ENCODE results near the gene PACSIN2. TPM values are rescaled to one million over a fixed set of nuclear protein-coding genes. Genes with fewer than 3 reads are reported as not detected.
"Not testable (repeated sequence)": the region's sequence is repeated elsewhere in the genome, so short reads cannot be mapped to it uniquely, and the experiment has no call there.

Gene PACSIN2
- total RNA-seq, 6 experiments from 2014 or later, result 69.8 to 97.3 (median 76.2) TPM

- peaks cover 97% of the 10 kb centered on the region for H3K4me1 Mint-ChIP-seq (ENCODE audit: low read depth)
- H3K36me3 Mint-ChIP-seq (ENCODE audit: low read depth), result no peaks in the 10 kb centered on the region
- H3K27me3 Mint-ChIP-seq (ENCODE audit: insufficient read depth), result peaks cover 6% of the 10 kb centered on the region
- no peak for TF ChIP-seq CTCF (IDR thresholded peaks at IDR 0.05)
- H3K4me3 Mint-ChIP-seq, result peak overlapping the region; percentile 89
- H3K9me3 Mint-ChIP-seq, result no peaks in the 10 kb centered on the region
- peak overlapping the region; percentile 87 for H3K27ac Mint-ChIP-seq
- DNase-seq, result no peak
These were observed 14.3 kb downstream of the PACSIN2 start for GRCh38 chr22:43000441-43001175.

- Mint-ChIP-seq H3K9me3 (no peaks in the 10 kb centered on the region), H3K27me3 (ENCODE audit: insufficient read depth) (peaks cover 6% of the 10 kb centered on the region), H3K27ac (peak overlapping the region; percentile 87), H3K4me1 (ENCODE audit: low read depth) (peaks cover 97% of the 10 kb centered on the region), H3K4me3 (peak overlapping the region; percentile 71), H3K36me3 (ENCODE audit: low read depth) (peaks cover 2% of the 10 kb centered on the region; the same call in 1 of the 2 replicates)
- DNase-seq, result no peak
- no peak for TF ChIP-seq CTCF (IDR thresholded peaks at IDR 0.05)
These were observed 17.3 kb downstream of the PACSIN2 start for GRCh38 chr22:42997582-42998090.

- H3K4me3 Mint-ChIP-seq, result no peak overlapping the region
These were observed 18.1 kb downstream of the PACSIN2 start for GRCh38 chr22:42996646-42997365.

GRCh38 chr22:42995654-42996053 is 19.3 kb downstream of the PACSIN2 start:
- H3K36me3 Mint-ChIP-seq (ENCODE audit: low read depth), result peaks cover 16% of the 10 kb centered on the region
- peak overlapping the region; percentile 97 for H3K27ac Mint-ChIP-seq
- not testable (repeated sequence) for DNase-seq; H3K27me3 Mint-ChIP-seq (ENCODE audit: insufficient read depth); H3K9me3 Mint-ChIP-seq
- peak overlapping the region; percentile 90; the same call in 1 of the 2 replicates for H3K4me3 Mint-ChIP-seq
- peaks cover 97% of the 10 kb centered on the region for H3K4me1 Mint-ChIP-seq (ENCODE audit: low read depth)

More at GRCh38 chr22:42996646-42997365, 18.1 kb downstream of the PACSIN2 start:
- no peak for DNase-seq
- peaks cover 97% of the 10 kb centered on the region for H3K4me1 Mint-ChIP-seq (ENCODE audit: low read depth)
- H3K27ac Mint-ChIP-seq, result peak overlapping the region; percentile 82
- no peak for TF ChIP-seq CTCF (IDR thresholded peaks at IDR 0.05)
- H3K9me3 Mint-ChIP-seq, result no peaks in the 10 kb centered on the region
- peaks cover 6% of the 10 kb centered on the region for H3K27me3 Mint-ChIP-seq (ENCODE audit: insufficient read depth)
- peaks cover 10% of the 10 kb centered on the region for H3K36me3 Mint-ChIP-seq (ENCODE audit: low read depth)

- Mint-ChIP-seq H3K36me3 (ENCODE audit: low read depth) (peaks cover 16% of the 10 kb centered on the region), H3K4me3 (peak overlapping the region; percentile 90), H3K27me3 (ENCODE audit: insufficient read depth) (peaks cover 6% of the 10 kb centered on the region), H3K9me3 (no peaks in the 10 kb centered on the region), H3K27ac (peak overlapping the region; percentile 97), H3K4me1 (ENCODE audit: low read depth) (peaks cover 97% of the 10 kb centered on the region)
- DNase-seq, result peak; percentile 95
- TF ChIP-seq CTCF (IDR thresholded peaks at IDR 0.05), result no peak
These were observed 19.9 kb downstream of the PACSIN2 start for GRCh38 chr22:42994917-42995562.
